DOHH2 (cell line): ENCODE results near the gene MEI4.

Source experiments
- CTCF ChIP-seq: fragments of 200-600 bp; sonication (generic); IDR thresholded peaks from one replicate; pipeline ENCODE4 v1.5.1; 2014; ENCODE audit warnings: antibody characterized with exemption, mild to moderate bottlenecking, low read depth, low read length; ENCODE audit not compliant: poor library complexity, severe bottlenecking
- EZH2phosphoT487 ChIP-seq: fragments of 200-600 bp; sonication (generic); IDR thresholded peaks from 2 replicates; pipeline ENCODE4 v1.6.1; 2017; ENCODE audit warnings: borderline replicate concordance, mild to moderate bottlenecking, antibody characterized with exemption, low read length, moderate library complexity, mixed read lengths

GRCh38 chr6:77812304-77812703 is 159.5 kb downstream of the MEI4 start:
- TF ChIP-seq CTCF = no peak
- no peak for TF ChIP-seq EZH2phosphoT487
